Mucosa of descending colon (tissue), 3 donors: ENCODE results near the gene IL16. TPM values are rescaled to one million over a fixed set of nuclear protein-coding genes. Genes with fewer than 3 reads are reported as not detected.
"Not testable (repeated sequence)": the region's sequence is repeated elsewhere in the genome, so short reads cannot be mapped to it uniquely, and the experiment has no call there.

ENCODE experiments used
- ATAC-seq: fragments of 200-7000 bp; cut with Tn5 transposase; one replicate; pipeline ENCODE4 v1.9.1; 2020; ENCODE audit warnings: mild to moderate bottlenecking, moderate library complexity
- DNase-seq, 3 donors: peaks; one replicate each; pipeline ENCODE4 v3.0.0-alpha.2; 2020
- H3K36me3 ChIP-seq: fragments of 200-600 bp; one replicate; pipeline ENCODE4 v1.8.0; 2021; ENCODE audit warnings: low read depth, mild to moderate bottlenecking
- H3K4me1 ChIP-seq: fragments of 200-600 bp; one replicate; pipeline ENCODE4 v1.8.0; 2021; ENCODE audit warnings: low read depth, mild to moderate bottlenecking
- H3K4me3 ChIP-seq: fragments of 200-600 bp; one replicate; pipeline ENCODE4 v1.8.0; 2021; ENCODE audit warnings: mild to moderate bottlenecking
- H3K9me3 ChIP-seq: fragments of 200-600 bp; one replicate; pipeline ENCODE4 v1.8.0; 2021; ENCODE audit warnings: mild to moderate bottlenecking
- intact Hi-C, 2 donors: fragments of 100-400 bp; cut with DNase I in 1 of 2; cut with micrococcal nuclease in 1 of 2; formaldehyde crosslinking; loops; one replicate each; pipeline versions ENCODE4 v1.11.0 to v1.11.1; 2022; cut with DNase I, micrococcal nuclease
- total RNA-seq, 3 donors: library from RNA; stranded (reverse); fragmentation: NEBNext Ultra II Directional in 2 of 3; extraction: Animal tissue kit (Norgen Biotek cat#: 25700) in 2 of 3; gene quantifications; one replicate each; pipeline versions ENCODE4 v1.2.1 to v1.2.4, GENCODE V29; 2021 to 2023
- TF ChIP-seq, protein P1 (sequence below): fragments of 200-600 bp; IDR thresholded peaks from one replicate; pipeline ENCODE4 v1.8.0; 2022; ENCODE audit warnings: antibody characterized with exemption, mild to moderate bottlenecking
- donor health status: DM: no; HTN: no; CAD: no; lungs with moderate emphysema.
- donor health status: DM: no; HTN: no; CAD: no.
- donor health status: DM: no; HTN: yes; CAD: no.

IL16 gene
- total RNA-seq, 3 donors from 2014 or later = 6.2 to 9.5 (median 8.4) TPM

DNA sequence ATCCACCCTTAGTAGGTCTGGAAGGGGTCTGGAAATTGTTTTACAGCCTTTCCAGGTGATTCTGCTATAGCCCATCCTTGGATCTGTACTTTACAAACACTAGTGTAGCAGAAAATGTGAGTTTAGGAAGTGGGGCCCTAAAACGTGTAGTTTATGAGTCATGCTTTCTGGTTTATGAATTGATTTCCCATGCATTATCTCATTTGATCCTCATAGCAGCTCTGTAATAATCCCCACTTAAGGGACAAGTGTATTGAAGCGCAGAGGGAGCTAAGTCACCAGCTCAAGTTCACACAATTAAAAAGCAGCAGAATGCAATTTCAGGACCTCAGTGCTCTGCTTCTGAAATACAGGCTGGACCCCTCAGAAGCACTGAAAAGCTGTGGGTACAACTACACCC lies 149.9 kb downstream of the IL16 start:
- H3K36me3 ChIP-seq = no peaks in the 10 kb centered on the region
- TF ChIP-seq, protein P1, sequence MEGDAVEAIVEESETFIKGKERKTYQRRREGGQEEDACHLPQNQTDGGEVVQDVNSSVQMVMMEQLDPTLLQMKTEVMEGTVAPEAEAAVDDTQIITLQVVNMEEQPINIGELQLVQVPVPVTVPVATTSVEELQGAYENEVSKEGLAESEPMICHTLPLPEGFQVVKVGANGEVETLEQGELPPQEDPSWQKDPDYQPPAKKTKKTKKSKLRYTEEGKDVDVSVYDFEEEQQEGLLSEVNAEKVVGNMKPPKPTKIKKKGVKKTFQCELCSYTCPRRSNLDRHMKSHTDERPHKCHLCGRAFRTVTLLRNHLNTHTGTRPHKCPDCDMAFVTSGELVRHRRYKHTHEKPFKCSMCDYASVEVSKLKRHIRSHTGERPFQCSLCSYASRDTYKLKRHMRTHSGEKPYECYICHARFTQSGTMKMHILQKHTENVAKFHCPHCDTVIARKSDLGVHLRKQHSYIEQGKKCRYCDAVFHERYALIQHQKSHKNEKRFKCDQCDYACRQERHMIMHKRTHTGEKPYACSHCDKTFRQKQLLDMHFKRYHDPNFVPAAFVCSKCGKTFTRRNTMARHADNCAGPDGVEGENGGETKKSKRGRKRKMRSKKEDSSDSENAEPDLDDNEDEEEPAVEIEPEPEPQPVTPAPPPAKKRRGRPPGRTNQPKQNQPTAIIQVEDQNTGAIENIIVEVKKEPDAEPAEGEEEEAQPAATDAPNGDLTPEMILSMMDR = no peak
- H3K4me3 ChIP-seq = no peak overlapping the region
- no peaks in the 10 kb centered on the region for H3K4me1 ChIP-seq
- ATAC-seq (no peak), DNase-seq (no peak)
- no peaks in the 10 kb centered on the region for H3K9me3 ChIP-seq
- intact Hi-C loops = no loop called here

DNA sequence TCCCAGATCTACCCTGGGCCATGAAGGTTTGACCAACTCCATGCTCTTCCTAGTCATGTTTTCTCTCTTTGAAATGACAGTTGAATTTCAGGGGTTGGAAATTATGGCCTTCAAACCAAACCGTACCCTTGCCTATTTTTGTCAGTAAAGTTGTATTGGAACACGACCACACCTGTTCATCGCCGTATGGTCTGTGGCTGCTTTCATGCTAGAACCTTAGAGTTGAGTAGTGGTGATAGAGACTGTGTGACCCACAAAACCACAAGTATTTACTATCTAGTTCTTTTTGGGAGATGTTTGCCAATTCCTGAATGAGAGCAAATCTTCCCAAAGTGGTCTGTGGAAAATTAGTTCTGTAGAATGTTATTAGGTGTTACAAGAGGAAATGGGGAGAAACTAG lies 151.2 kb downstream of the IL16 start:
- intact Hi-C loops = no loop called here
- H3K4me3 ChIP-seq = no peak overlapping the region
- no peaks in the 10 kb centered on the region for H3K4me1 ChIP-seq
- no peak for ATAC-seq
- DNase-seq = no peak
- no peaks in the 10 kb centered on the region for H3K9me3 ChIP-seq
- TF ChIP-seq, protein P1 = no peak
- no peaks in the 10 kb centered on the region for H3K36me3 ChIP-seq

DNA sequence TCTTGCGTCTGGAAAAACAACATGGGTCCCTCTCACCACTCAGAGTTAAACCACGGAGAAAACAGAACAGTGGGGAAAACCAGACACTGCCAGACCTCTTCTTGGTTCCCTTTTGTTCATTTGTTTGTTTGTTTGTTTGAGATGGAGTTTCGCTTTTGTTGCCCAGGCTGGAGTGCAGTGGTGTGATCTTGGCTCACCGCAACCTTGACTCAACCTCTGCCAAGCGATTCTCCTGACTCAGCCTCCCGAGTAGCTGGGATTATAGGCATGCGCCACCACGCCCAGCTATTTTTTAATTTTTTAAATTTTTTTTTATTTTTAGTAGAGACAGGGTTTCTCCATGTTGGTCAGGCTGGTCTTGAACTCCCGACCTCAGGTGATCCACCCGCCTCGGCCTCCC lies 152.0 kb downstream of the IL16 start:
- H3K9me3 ChIP-seq, ATAC-seq, H3K4me3 ChIP-seq, H3K4me1 ChIP-seq, DNase-seq, intact Hi-C loops, H3K36me3 ChIP-seq: not testable (repeated sequence)

DNA sequence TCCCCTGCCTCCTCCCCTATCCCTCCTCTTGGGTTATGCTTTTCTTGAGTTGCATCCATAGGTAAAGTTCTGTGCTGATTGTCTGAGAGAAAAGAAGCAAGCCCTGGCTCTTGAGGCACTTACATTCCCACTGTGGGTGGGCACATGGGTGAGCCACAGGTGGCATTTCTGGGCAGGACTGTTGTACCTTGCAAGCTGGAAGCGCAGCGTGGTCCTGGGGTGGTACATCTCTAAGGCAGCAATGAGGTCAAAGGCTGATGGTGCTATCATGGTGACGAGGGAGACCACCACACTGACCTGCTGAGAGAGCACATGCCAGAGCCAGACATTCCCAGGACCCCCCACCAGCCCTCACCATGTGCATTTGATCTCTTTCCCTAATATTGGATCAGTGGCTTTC lies 152.6 kb downstream of the IL16 start:
- DNase-seq (no peak), ATAC-seq (no peak)
- no peaks in the 10 kb centered on the region for H3K36me3 ChIP-seq
- no peaks in the 10 kb centered on the region for H3K4me1 ChIP-seq
- no peaks in the 10 kb centered on the region for H3K9me3 ChIP-seq
- intact Hi-C loops = no loop called here
- H3K4me3 ChIP-seq = no peak overlapping the region
- TF ChIP-seq, protein P1 = no peak

DNA sequence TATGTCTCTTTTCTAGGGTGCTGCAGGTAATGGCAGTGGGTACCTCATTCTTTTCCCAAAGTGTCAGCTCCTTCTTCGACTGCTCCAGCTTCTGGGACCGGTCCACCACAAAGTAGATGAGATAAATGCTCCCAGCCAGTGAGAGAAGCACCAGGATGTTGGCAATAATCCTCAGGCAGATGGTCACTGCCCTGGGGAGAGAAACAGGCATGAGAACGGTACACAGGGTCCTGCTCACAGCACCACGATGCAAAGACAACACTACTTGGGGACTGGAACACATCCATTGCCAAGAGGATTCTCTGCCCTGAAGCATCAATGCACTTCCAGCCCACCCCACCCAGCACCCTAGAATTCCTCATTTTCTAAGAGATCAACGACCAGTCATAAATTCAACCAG lies 155.0 kb downstream of the IL16 start:
- DNase-seq (no peak), ATAC-seq (no peak)
- TF ChIP-seq, protein P1 = no peak
- Histone ChIP-seq H3K9me3 (no peaks in the 10 kb centered on the region), H3K4me1 (no peaks in the 10 kb centered on the region), H3K36me3 (no peaks in the 10 kb centered on the region), H3K4me3 (no peak overlapping the region)
- intact Hi-C loops = no loop called here

DNA sequence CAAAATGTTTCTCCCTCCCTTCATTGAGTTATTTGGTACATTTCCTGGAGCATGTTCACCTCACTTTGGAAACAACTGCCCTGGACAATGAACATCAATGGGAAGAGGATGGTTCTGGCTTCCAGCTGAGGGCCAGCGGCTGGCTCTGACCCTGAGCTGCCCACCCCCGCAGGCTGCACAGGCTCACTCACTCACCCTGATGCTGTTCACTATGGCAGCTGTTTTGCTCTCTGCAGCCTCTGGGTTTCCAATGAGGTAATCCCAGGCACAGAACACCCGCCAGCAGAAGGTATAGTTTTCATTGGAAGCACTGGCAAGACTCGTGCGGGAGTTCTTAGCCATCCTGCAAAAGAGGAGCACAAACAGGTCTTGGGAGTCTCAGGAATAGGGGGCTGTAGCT lies 159.6 kb downstream of the IL16 start:
- intact Hi-C loops = no loop called here
- no peak overlapping the region for H3K4me3 ChIP-seq
- H3K36me3 ChIP-seq = no peaks in the 10 kb centered on the region
- TF ChIP-seq, protein P1 = no peak
- ATAC-seq (no peak), DNase-seq (no peak)
- no peaks in the 10 kb centered on the region for H3K9me3 ChIP-seq
- no peaks in the 10 kb centered on the region for H3K4me1 ChIP-seq
